Right hindlimb (tissue), 1 donor: Measurements from ENCODE around the gene ASB10.

ENCODE experiments used
- DNase-seq: peaks from one replicate; pipeline ENCODE4 v3.0.0-alpha.2; 2018

The ASB10 gene, protein sequence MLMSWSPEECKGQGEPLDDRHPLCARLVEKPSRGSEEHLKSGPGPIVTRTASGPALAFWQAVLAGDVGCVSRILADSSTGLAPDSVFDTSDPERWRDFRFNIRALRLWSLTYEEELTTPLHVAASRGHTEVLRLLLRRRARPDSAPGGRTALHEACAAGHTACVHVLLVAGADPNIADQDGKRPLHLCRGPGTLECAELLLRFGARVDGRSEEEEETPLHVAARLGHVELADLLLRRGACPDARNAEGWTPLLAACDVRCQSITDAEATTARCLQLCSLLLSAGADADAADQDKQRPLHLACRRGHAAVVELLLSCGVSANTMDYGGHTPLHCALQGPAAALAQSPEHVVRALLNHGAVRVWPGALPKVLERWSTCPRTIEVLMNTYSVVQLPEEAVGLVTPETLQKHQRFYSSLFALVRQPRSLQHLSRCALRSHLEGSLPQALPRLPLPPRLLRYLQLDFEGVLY

DNA sequence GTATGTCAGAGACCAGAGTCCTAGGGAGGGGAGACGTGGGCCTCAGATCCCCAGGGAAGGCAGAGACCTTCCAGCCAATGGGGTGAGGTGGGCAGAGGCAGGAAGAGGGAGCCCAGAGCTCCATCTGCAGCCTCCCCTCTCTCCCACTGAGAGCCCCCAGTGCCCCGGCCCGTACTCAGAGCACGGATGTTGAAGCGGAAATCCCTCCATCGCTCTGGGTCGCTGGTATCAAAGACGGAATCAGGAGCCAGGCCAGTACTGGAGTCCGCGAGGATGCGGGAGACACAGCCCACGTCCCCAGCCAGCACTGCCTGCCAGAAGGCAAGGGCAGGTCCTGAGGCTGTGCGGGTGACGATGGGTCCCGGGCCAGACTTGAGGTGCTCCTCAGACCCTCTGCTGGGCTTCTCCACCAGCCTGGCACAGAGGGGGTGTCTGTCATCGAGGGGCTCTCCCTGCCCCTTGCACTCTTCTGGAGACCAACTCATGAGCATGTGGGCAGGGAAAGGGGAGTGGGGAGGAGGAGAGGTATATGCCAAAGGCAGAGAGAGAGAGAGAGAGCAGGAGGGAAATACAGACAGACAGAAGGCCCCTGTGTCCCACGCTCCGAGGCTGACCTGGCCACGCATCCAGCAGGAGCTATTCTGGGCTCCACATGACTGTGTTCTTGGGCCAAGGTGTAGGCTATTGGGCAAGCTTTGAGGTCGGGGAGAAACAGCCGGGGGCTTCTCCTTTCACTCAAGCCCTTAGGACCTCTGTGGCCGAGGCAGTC, at the start of gene ASB10:
ASB10 (minus strand) TSS at position 611 of the 769 bp plus-strand sequence; CDS start at position 491, 120 bp downstream.
- no peak for DNase-seq

DNA sequence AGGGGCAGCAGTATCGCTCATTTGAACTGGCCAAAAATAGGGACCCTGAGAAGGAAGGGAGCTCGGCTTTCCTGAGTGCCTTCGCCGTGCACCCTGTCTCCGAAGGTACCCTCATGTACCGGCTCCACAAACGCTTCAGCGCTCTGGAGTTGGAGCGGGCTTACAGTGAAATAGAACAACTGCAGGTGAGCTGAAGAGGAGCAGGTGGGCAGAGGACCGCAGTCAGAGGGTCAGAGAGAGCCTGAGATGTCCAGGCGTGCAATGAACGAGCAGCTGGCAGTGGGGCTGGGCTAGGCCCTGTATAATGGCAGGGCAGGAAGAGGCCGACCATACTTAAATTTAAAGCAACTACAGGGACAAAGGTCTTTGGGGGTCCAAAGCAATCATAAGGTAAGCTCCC, 49.4 kb upstream of the ASB10 start:
- no peak for DNase-seq

DNA sequence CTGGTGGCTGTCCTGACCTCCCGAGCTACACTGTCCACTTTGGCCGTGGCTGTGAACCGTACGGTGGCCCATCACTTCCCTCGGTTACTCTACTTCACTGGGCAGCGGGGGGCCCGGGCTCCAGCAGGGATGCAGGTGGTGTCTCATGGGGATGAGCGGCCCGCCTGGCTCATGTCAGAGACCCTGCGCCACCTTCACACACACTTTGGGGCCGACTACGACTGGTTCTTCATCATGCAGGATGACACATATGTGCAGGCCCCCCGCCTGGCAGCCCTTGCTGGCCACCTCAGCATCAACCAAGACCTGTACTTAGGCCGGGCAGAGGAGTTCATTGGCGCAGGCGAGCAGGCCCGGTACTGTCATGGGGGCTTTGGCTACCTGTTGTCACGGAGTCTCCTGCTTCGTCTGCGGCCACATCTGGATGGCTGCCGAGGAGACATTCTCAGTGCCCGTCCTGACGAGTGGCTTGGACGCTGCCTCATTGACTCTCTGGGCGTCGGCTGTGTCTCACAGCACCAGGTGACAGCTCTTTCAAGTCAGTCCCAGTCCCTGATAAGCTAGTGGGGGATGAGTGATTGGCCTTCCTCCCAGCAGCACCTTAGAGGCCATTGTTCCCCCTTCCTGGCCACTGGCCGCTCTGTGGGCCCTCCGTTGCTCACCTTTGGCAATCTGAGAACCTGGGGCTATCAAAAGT, 48.2 kb upstream of the ASB10 start:
- DNase-seq: no peak

DNA sequence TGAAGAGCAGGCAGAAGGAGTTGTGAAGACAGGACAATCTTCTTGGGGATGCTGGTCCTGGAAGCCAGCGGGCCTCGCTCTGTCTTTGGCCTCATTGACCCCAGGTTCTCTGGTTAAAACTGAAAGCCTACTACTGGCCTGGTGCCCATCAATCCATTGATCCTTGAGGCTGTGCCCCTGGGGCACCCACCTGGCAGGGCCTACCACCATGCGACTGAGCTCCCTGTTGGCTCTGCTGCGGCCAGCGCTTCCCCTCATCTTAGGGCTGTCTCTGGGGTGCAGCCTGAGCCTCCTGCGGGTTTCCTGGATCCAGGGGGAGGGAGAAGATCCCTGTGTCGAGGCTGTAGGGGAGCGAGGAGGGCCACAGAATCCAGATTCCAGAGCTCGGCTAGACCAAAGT, 46.8 kb upstream of the ASB10 start:
- no peak for DNase-seq

DNA sequence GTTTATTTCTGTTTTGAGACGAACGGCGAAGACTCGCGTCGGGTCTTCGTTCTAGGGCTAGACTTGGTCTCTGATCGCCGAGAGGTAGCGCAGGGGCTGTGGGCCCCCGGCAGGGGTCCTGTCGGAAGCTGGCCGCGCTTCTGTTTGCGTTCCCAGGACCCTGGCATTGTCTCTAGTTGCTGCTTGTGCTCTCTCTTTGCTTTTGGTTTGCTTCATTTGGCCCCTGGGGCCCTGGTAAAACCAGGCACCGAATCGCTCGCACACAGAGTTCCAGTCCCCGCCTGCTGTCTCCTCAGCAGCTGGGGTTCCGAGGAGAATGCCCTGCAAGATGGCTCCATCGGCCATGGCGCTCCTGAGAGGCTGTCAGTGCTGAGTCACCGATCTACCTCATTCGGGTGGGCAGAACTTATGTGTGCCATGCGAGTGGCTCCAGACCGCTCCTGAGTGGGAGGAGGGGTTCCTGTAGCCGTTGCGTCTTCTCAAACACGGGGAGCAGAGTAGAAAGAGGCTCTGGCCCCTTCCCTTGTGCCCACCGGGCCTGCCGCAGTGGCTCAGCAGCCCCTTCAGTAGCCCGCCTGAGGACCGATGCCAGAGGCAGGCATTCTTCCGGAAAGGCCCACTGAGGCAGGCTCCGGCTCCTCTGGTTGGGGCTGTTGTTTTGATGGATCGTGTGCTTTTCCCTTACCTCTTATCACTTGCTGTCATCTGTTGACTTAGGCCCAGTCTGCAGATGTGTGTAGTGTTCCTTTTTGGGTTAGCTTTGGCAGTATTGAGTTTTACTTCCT, 46.1 kb upstream of the ASB10 start:
- no peak for DNase-seq

DNA sequence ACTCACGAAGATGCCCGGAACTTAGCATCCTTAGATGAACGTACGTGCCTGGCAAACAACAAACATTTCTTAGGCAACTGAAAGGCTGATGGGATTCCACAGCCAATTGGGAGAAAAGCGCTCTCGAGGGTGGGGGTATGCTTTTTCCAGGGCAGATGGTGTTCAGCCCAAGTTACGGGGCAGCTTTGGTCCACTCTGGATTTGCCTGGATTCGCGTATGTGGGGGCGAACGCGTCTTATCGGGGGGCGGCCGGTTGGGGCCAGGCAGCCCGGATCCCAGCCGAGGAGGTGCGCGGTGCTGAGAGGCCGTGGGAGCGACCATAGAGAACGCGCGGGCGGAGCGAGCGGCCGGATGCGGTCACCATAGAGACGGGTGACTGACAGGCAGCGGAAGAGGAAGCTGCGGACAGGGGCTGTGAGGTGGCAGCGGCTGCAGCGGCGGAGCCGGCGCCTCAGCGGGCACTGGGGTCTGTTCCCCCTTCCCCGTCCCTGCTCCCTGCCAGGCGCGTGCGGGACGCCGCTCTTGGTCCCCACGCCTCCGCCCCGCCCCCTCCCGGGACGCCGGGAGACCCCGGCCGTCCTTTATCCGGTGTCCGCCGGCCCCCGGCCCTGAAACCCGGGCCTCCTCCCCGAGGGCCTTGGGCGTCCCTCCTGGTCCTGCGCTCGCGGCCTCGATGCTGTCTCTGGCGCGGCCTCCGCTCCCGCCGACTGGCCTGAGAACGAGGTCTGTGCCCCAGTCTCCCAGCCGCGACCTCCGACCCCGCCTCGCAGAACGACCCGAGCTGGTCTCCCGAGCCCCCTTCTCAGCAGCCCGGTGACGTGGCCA, 45.3 kb upstream of the ASB10 start, which contains the start of gene CHPF2:
CHPF2 (plus strand) TSS at position 393 of the 826 bp plus-strand sequence. CDS start 1,529 bp downstream, outside the sequence.
- peak; percentile 93 for DNase-seq

DNA sequence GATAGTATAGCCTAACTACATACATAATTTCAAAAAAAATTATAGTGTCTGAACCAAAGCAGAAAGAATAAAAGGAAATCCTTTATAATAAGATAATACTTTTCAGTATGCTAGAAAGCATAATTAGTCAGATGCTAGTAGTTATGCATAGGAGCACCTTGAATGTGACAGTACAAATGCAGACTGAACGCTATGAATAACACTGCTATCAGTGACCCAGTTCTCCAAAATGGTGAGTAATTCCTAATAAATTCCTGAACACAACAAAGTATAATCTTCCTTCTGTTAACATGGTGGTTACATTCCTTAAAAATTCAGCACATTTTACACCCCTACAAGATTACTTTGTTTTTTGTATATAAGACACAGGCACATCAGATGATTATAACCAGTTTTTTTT, 44.0 kb upstream of the ASB10 start:
- no peak for DNase-seq

DNA sequence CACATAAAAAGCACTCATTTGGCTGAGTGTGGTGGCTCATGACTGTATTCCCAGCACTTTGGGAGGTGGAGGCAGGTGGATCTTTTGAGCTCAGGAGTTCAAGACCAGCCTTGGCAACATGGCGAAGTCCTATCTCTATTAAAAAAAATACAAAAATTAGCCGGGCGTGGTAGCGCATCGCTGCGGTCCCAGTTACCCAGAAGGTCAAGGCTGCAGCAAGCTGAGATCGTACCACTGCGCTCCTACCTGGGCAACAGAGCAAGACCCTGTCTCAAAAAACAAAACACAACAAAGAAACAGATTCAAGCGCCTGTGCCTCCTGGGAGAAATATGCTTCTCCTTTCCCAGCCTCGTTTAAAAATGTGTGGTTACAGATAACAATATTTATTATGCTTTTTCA, 42.2 kb upstream of the ASB10 start:
- no peak for DNase-seq

DNA sequence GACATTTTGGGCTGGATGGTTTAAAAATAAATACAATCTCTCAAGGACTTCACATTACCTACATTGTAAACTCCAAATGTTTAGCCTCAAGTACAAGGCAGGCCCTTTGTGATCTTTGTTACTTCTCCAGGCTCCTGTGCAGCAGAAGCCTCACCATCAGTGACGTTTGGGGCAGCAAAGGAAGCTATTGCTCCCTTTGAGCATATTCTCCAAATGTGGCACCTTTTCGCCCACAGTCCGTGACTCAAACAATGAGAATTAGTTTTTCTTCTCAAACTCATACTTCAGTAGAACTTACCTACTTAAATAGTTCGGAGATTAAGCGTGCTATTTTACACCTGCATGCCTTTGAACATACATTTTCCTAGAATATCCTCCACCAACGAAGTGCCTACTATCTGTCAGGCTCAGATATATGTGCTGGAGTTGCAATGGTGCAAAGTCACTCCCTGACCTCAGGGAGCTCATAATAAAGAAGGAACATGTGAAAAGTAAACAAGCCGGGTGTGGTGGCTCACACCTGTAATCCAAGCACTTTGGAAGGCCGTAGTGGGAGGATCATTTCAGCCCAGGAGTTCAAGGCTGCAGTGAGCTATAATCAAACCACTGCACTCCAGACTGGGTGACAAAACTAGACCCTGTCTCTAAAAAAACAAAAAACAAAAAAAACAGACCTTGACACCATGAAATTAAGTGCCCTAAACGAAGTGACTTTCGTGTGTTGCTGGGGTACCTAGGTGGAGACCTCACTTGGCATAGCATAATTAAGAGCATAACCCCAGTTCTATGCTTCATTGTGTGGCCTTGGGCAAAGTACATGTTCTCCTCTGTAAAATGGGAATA, 41.2 kb upstream of the ASB10 start:
- DNase-seq: no peak

DNA sequence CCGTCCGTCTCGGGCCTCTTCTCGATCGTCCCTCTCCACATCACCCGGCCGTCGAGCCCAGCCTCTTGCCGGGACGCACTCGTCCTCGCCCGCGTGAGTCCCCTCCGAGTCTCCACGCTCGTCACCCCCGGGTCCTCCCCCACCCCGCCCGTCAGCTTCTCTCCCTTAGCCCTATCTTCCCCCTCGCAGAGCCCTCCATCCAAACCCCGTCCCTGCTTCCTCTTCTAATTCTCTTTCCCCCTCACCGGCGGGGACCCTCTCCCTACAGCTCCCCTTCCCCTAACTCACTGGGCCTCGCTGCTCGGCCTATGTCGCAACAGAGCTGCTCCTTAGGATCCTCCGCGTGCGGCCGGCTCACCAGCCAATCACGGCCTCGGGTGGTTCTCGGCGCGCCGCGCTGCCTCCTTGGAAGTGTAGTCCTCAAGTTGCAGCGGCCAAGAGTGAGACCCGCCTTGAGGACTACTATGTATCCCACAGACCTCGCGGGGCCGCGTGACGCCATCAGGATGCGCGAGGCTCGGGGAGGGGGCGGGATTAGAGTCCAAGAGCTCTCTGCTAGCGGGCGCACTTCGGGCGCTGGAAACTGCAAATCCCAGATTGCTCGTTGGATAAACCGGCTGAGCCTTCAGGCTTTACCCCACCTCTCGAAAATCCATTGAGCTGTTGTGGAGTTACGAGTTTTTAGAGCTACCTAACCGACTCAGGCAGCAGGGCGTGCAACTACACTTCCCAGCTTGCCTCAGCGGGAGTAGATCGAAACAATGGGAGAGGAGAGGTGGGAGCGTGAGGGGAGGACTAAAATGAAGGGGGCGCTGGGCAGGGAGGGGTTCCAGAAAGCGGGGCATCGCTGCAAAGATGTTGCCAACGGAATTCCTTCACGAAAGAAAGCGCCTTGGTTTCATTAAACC, 40.1 kb upstream of the ASB10 start, which contains the start of gene ABCF2:
ABCF2 (minus strand) TSS at position 331 of the 908 bp plus-strand sequence. CDS start 747 bp downstream, outside the sequence.
- DNase-seq: peak; percentile 100

DNA sequence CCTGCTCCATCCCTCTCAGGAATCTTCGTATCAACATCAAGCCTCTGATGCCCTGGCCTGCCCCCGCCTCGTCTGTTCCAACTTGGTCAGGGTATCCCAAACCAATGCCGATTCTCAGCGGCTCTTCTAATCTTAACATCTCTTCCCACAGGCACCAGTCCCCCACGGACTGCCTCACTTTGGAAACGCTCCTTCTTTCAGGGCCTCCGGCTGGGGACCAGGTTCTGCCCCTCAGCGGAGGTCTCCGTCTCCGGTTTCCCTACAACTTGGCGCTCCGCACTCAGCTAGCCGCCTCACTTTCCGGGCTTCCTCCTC, 39.5 kb upstream of the ASB10 start:
- DNase-seq: no peak

DNA sequence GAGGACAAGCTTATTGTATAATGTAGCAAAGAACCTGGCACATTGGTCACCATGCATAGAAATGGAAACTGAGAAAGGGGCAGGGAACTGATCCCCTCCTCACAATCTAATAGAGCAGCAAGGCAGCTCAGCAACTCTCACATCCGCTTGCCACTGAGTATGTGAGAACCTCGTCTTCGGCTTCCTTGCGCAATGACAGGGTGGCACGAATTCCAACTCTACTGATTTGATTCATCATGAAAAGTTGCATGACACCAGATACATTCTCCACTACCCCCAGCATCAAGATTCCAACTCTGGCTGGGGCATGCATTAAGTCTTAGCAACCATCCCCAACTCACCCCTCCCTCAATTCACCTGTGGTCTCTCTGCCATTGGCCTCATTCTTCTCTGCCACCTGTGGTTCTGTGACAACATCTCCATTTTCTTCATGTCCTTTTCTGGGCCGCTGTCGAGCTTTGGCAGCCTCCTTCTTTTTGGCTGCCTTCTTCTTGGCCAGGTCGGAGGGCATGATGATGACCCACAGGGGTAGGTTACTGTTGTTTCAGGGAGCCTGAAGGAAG, 39.0 kb upstream of the ASB10 start:
- no peak for DNase-seq

DNA sequence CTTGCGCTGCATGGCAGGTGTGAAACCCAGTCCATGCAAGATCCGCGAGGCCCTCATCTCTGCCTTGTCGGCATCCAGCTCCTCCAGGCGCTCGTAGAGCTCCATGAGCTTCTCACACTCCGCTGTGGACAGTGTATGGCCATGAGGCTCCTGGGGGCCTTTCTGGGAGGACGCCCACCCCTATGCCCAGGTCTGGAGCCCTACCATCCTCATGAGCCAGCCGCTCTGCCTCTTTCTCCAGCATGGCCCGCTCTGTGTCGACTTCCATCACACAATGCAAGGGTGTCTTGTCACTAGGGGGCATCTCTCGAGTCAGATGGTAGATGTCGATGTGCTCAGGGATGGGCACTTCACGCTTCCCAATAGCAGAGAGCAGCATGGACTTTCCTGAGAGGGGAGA, 36.7 kb upstream of the ASB10 start:
- no peak for DNase-seq

DNA sequence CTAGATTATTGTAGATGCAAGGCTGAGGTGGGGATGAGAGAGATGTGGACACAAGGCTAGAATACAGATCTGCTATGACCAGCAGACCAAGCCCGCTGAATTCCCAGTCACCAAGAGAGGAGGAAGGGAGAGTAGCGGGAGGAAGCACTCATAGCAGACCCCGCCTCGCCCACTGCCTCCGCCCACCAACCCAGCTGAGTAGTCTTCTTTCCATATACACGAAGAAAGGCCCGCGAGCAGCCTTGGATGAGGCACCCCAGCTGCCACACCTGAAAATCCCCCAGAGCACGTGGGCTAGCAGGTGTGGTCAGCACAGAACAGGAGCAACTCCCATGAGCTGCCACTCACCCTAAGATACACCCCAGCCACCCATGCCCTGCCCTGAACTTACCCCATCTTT, 31.1 kb upstream of the ASB10 start:
- no peak for DNase-seq

DNA sequence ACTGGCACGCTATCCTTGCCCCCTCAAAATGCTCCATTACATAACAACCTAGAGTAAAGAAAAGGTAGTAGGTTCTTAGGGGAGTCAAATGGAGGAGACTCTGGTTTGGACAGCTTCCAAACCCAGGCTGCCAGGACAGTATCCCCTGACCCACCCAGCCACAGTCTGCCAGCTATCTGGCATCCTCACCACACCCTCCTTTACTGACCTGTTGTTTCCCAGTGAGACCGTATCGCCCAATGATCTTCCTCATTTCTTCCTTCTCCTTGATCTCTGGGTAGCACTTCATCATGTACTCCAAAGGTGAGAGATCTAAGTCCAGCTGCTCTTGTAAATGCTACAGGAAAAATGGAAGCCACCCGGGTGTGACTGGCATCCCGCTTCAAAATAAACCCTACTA, 28.3 kb upstream of the ASB10 start:
- DNase-seq: no peak

DNA sequence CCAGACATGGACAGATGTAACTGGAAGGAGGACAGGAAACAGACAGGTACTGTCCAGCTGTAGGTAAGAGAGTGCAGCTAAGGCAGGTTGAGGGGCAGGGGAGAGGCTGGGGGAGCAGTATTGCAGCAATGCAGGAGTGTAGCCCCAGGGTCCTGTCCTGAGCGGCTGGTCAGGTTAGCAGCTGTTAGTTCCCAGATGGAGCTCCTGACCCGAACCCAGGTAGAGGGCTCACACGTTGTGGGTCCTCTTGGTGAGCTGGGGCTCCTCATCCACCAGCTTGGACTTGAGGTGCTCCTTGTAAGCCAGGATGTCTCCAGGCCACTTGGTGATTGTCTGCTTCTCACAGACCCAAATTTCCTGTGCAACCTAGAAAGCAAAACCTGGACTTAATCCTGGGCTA, 26.8 kb upstream of the ASB10 start:
- no peak for DNase-seq

DNA sequence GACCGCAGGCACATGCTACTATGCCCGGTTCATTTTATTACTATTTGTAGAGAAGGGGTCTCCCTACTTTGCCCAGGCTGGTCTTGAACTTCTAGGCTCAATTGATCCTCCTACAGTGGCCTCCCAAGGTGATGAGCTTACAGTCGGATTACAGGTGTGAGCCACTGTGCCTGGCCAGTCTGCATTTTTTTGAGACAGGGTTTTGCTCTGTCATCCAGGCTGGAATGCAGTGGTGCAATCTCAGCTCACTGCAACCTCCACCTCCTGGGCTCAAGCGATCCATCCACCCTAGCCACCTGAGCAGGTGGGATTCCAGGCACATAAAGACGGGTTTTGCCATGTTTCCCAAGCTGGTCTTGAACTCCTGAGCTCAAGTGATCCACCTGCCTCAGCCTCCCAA, 25.6 kb upstream of the ASB10 start:
- DNase-seq: no peak

DNA sequence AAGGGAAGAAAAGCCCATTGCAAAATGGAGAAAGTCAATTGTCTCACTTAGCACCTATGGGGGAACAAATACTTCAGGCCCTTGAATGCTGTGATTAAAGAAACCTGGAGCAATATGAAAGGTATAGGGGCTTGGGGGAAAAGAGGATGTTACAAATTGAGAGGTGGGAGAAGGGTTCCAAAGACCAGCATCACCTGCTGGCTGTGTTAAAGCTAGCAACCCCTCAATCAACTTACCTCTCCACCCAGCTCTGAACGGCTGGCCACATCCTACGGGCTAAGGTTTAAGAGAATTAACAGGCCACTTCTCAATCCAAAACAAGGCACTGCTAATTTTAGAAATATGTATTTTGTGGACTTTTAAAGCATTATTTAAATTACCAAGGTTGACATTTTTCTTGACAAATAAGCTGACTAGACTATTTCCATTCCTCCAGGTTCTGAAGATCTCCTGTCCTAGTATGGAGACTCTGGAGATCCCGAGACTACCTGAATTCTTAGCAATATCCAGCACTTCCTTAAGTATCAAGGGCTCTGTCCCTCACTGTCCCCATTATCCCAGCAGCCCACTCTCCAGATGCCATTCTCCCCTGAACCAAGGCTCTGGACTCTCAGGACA, 24.2 kb upstream of the ASB10 start:
- no peak for DNase-seq
